Measurements from ENCODE around the gene FAM53A. TPM values are rescaled to one million over a fixed set of nuclear protein-coding genes. Genes with fewer than 3 reads are reported as not detected.

FAM53A gene
- total and polyA plus RNA-seq, 4 donors = 0.44 to 2.2 (median 0.97) TPM

DNA sequence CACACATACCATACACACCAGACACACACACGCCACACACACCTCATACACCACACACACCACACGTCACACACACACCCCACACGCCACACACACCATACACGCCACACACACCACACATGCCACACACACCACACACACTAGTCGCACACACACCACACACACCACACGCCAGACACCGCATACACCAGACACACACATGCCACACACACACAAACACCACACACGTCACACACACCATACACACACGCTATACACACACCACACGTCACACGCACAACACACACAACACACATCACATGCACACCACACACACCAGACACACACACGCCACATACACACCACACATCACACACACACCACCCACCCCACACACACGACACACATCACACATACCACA is 32.0 kb downstream of the FAM53A start:
- H3K36me3 ChIP-seq (ENCODE audit: control insufficient read depth in 4 of 4, insufficient read depth in 3 of 4, low read depth in 1 of 4, low read length in 3 of 4) = peaks cover 0 to 5% (median 0%) of the 10 kb centered on the region in 4 donors
- H3K27ac ChIP-seq (ENCODE audit: low read depth in 1 of 2, low read length in 2 of 2) = no peak overlapping the region
- H3K4me1 ChIP-seq (ENCODE audit: control insufficient read depth in 4 of 4, insufficient read depth in 4 of 4, low read length in 3 of 4) = no peaks in the 10 kb centered on the region
- TF ChIP-seq, protein P1, sequence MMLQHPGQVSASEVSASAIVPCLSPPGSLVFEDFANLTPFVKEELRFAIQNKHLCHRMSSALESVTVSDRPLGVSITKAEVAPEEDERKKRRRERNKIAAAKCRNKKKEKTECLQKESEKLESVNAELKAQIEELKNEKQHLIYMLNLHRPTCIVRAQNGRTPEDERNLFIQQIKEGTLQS (IDR thresholded peaks at IDR 0.05) = no peak
- no peak for TF ChIP-seq NR2F2 (IDR thresholded peaks at IDR 0.05)
- TF ChIP-seq HNF4G (IDR thresholded peaks at IDR 0.05) = no peak
- TF ChIP-seq, protein P2, sequence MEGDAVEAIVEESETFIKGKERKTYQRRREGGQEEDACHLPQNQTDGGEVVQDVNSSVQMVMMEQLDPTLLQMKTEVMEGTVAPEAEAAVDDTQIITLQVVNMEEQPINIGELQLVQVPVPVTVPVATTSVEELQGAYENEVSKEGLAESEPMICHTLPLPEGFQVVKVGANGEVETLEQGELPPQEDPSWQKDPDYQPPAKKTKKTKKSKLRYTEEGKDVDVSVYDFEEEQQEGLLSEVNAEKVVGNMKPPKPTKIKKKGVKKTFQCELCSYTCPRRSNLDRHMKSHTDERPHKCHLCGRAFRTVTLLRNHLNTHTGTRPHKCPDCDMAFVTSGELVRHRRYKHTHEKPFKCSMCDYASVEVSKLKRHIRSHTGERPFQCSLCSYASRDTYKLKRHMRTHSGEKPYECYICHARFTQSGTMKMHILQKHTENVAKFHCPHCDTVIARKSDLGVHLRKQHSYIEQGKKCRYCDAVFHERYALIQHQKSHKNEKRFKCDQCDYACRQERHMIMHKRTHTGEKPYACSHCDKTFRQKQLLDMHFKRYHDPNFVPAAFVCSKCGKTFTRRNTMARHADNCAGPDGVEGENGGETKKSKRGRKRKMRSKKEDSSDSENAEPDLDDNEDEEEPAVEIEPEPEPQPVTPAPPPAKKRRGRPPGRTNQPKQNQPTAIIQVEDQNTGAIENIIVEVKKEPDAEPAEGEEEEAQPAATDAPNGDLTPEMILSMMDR (IDR thresholded peaks at IDR 0.05; ENCODE audit: low read depth, low read length, missing input control) = no peak
- TF ChIP-seq TAF1 (conservative IDR thresholded peaks at IDR 0.05) = no peak
- TF ChIP-seq SP1 (IDR thresholded peaks at IDR 0.05) = no peak
- TF ChIP-seq FOXA2 (IDR thresholded peaks at IDR 0.05) = no peak
- TF ChIP-seq YY1 (IDR thresholded peaks at IDR 0.05) = no peak
- TF ChIP-seq HNF4A (conservative IDR thresholded peaks at IDR 0.05) = no peak
- TF ChIP-seq EGR1 (IDR thresholded peaks at IDR 0.05; ENCODE audit: low read depth in 2 of 2) = no peak
- TF ChIP-seq, protein P3, sequence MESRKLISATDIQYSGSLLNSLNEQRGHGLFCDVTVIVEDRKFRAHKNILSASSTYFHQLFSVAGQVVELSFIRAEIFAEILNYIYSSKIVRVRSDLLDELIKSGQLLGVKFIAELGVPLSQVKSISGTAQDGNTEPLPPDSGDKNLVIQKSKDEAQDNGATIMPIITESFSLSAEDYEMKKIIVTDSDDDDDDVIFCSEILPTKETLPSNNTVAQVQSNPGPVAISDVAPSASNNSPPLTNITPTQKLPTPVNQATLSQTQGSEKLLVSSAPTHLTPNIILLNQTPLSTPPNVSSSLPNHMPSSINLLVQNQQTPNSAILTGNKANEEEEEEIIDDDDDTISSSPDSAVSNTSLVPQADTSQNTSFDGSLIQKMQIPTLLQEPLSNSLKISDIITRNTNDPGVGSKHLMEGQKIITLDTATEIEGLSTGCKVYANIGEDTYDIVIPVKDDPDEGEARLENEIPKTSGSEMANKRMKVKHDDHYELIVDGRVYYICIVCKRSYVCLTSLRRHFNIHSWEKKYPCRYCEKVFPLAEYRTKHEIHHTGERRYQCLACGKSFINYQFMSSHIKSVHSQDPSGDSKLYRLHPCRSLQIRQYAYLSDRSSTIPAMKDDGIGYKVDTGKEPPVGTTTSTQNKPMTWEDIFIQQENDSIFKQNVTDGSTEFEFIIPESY (IDR thresholded peaks at IDR 0.05) = no peak
- TF ChIP-seq RXRA (IDR thresholded peaks at IDR 0.05) = no peak
- no peaks in the 10 kb centered on the region for H3K9me3 ChIP-seq (ENCODE audit: control insufficient read depth in 4 of 4, low read length in 3 of 4)
- DNase-seq (ENCODE audit: low spot score) = no peak
- H3K9ac ChIP-seq (ENCODE audit: low read depth in 1 of 2, low read length in 2 of 2) = no peak overlapping the region
- H3K27me3 ChIP-seq (ENCODE audit: control insufficient read depth in 4 of 4, insufficient read depth in 4 of 4, low read length in 3 of 4) = no peaks in the 10 kb centered on the region
- WGBS = 98% methylated on average over 13 of the region's 13 CpGs
- H3K4me3 ChIP-seq (ENCODE audit: low read depth in 1 of 3, low read length in 3 of 3) = no peak overlapping the region

DNA sequence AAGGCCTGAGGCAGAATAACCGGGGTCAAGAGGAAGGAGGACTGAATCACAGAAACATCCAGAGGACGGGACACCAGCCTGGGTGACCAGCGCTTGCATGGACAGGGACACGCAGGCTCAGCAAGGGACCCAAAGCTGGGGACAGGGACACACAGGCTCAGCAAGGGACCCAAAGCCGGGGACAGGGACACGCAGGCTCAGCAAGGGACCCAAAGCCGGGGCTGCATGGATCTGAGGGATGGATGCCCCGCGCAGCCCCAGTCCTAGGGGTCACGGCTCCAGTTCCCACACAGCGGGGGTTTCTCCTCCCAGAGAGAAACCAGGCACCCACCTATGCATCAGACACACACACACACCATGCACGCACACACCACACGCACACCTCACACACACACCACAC is 32.5 kb downstream of the FAM53A start:
- Histone ChIP-seq H3K9ac (ENCODE audit: low read depth in 1 of 2, low read length in 2 of 2) (no peak overlapping the region), H3K9me3 (ENCODE audit: control insufficient read depth in 4 of 4, low read length in 3 of 4) (no peaks in the 10 kb centered on the region), H3K4me1 (ENCODE audit: control insufficient read depth in 4 of 4, insufficient read depth in 4 of 4, low read length in 3 of 4) (no peaks in the 10 kb centered on the region), H3K4me3 (ENCODE audit: low read depth in 1 of 3, low read length in 3 of 3) (no peak overlapping the region), H3K27me3 (ENCODE audit: control insufficient read depth in 4 of 4, insufficient read depth in 4 of 4, low read length in 3 of 4) (no peaks in the 10 kb centered on the region), H3K27ac (ENCODE audit: low read depth in 1 of 2, low read length in 2 of 2) (no peak overlapping the region), H3K36me3 (ENCODE audit: control insufficient read depth in 4 of 4, insufficient read depth in 3 of 4, low read depth in 1 of 4, low read length in 3 of 4) (peaks cover 0 to 5% (median 0%) of the 10 kb centered on the region in 4 donors)
- no peak for TF ChIP-seq NR2F2 (IDR thresholded peaks at IDR 0.05)
- TF ChIP-seq, protein P1 (IDR thresholded peaks at IDR 0.05) = no peak
- TF ChIP-seq FOXA2 (IDR thresholded peaks at IDR 0.05) = no peak
- TF ChIP-seq, protein P4, sequence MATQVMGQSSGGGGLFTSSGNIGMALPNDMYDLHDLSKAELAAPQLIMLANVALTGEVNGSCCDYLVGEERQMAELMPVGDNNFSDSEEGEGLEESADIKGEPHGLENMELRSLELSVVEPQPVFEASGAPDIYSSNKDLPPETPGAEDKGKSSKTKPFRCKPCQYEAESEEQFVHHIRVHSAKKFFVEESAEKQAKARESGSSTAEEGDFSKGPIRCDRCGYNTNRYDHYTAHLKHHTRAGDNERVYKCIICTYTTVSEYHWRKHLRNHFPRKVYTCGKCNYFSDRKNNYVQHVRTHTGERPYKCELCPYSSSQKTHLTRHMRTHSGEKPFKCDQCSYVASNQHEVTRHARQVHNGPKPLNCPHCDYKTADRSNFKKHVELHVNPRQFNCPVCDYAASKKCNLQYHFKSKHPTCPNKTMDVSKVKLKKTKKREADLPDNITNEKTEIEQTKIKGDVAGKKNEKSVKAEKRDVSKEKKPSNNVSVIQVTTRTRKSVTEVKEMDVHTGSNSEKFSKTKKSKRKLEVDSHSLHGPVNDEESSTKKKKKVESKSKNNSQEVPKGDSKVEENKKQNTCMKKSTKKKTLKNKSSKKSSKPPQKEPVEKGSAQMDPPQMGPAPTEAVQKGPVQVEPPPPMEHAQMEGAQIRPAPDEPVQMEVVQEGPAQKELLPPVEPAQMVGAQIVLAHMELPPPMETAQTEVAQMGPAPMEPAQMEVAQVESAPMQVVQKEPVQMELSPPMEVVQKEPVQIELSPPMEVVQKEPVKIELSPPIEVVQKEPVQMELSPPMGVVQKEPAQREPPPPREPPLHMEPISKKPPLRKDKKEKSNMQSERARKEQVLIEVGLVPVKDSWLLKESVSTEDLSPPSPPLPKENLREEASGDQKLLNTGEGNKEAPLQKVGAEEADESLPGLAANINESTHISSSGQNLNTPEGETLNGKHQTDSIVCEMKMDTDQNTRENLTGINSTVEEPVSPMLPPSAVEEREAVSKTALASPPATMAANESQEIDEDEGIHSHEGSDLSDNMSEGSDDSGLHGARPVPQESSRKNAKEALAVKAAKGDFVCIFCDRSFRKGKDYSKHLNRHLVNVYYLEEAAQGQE (IDR thresholded peaks at IDR 0.05) = no peak
- WGBS = 95% methylated on average over 13 of the region's 13 CpGs
- DNase-seq (ENCODE audit: low spot score) = no peak
